A549 treated with Hydrocortisone at 1 μM for 4 hours (cell line): ENCODE results near the gene STRN4. TPM values are rescaled to one million over a fixed set of nuclear protein-coding genes. Genes with fewer than 3 reads are reported as not detected.

Source experiments
- total RNA-seq: library from RNA; stranded (reverse); fragments of 200-300 nt; extraction: Qiagen RNA extraction; gene quantifications from 5 replicates; pipeline ENCODE4 v1.2.3, GENCODE V29; 2022

STRN4 gene
- total RNA-seq = 75.5 to 86.8 TPM (median 81.4 TPM) in 5 replicates

GRCh38 chr19:46746281-46747057 lies at the start of gene STRN4:
STRN4 (minus strand) TSS chr19:46746450; CDS start chr19:46746430, 20 bp downstream.

GRCh38 chr19:46788262-46788967 lies 42.2 kb upstream of the STRN4 start, which contains the start of gene SLC1A5:
SLC1A5 (minus strand) TSS chr19:46788594; CDS start chr19:46787965, 629 bp downstream.

GRCh38 chr19:46745521-46746280 lies 549 bp downstream of the STRN4 start, which contains the start of gene FKRP:
FKRP (plus strand) TSS chr19:46746057; CDS start chr19:46755451, 9,394 bp downstream.

GRCh38 chr19:46717034-46717715 lies 29.1 kb downstream of the STRN4 start, which contains the start of gene PRKD2:
PRKD2 (minus strand) TSS chr19:46717114; CDS start chr19:46716370, 744 bp downstream.

Other genes with a start within 250 kb of the STRN4 start
- gene CALM3, start 145.1 kb downstream of the STRN4 start, total RNA-seq = 218 to 251 TPM (median 238 TPM) in 5 replicates
- 0.05 to 0.12 TPM (median 0.12 TPM) in 3 of 5 replicates, not detected in the others for gene PTGIR, start 121.4 kb downstream of the STRN4 start, total RNA-seq
- gene GNG8, start 110.2 kb downstream of the STRN4 start, total RNA-seq = not detected in 5 replicates
- gene DACT3, start 85.3 kb downstream of the STRN4 start, total RNA-seq = 0.24 to 0.31 TPM (median 0.29 TPM) in 5 replicates
- 26.1 to 32.0 TPM (median 27.4 TPM) in 5 replicates for gene PRKD2, start 29.3 kb downstream of the STRN4 start, total RNA-seq
- 17.2 to 23.4 TPM (median 19.0 TPM) in 5 replicates for gene FKRP, start 393 bp downstream of the STRN4 start, total RNA-seq
- 207 to 235 TPM (median 217 TPM) in 5 replicates for gene SLC1A5, start 42.1 kb upstream of the STRN4 start, total RNA-seq
- gene AP2S1, start 104.4 kb upstream of the STRN4 start, total RNA-seq = 214 to 313 TPM (median 301 TPM) in 5 replicates
- 22.3 to 35.2 TPM (median 29.1 TPM) in 5 replicates for gene ARHGAP35, start 114.5 kb upstream of the STRN4 start, total RNA-seq